ENCODE data around the gene LCN6.
"Not testable (repeated sequence)": the region's sequence is repeated elsewhere in the genome, so short reads cannot be mapped to it uniquely, and the experiment has no call there.

LCN6 gene

GRCh38 chr9:136724772-136725171, 23.6 kb downstream of the LCN6 start:
- no peak for DNase-seq (ENCODE audit: low spot score)

- no peak for DNase-seq (ENCODE audit: low spot score)
Observed at GRCh38 chr9:136723989-136724388, 24.3 kb downstream of the LCN6 start.

- no peak for DNase-seq (ENCODE audit: low spot score)
Observed at GRCh38 chr9:136723362-136723976, 24.9 kb downstream of the LCN6 start.

- no peak for DNase-seq (ENCODE audit: low spot score)
Observed at GRCh38 chr9:136722969-136723356, 25.4 kb downstream of the LCN6 start.

- DNase-seq (ENCODE audit: low spot score): no peak
Observed at GRCh38 chr9:136722093-136722968, 26.0 kb downstream of the LCN6 start.

- no peak for DNase-seq (ENCODE audit: low spot score)
Observed at GRCh38 chr9:136721339-136722092, 26.8 kb downstream of the LCN6 start.

GRCh38 chr9:136720898-136721338, 27.4 kb downstream of the LCN6 start:
- no peak for DNase-seq (ENCODE audit: low spot score)

GRCh38 chr9:136720251-136720897, 28.0 kb downstream of the LCN6 start:
- DNase-seq (ENCODE audit: low spot score): no peak

- DNase-seq (ENCODE audit: low spot score): no peak
Observed at GRCh38 chr9:136719195-136719880, 29.0 kb downstream of the LCN6 start.

GRCh38 chr9:136718345-136719194, 29.8 kb downstream of the LCN6 start:
- DNase-seq (ENCODE audit: low spot score): no peak

- DNase-seq (ENCODE audit: low spot score): no peak
Observed at GRCh38 chr9:136717399-136717798, 30.9 kb downstream of the LCN6 start.

- no peak for DNase-seq (ENCODE audit: low spot score)
Observed at GRCh38 chr9:136714893-136715274, 33.4 kb downstream of the LCN6 start.

- no peak for DNase-seq (ENCODE audit: low spot score)
Observed at GRCh38 chr9:136714096-136714892, 34.0 kb downstream of the LCN6 start.

GRCh38 chr9:136713550-136713949, 34.8 kb downstream of the LCN6 start:
- no peak for DNase-seq (ENCODE audit: low spot score)

GRCh38 chr9:136712690-136713544, 35.4 kb downstream of the LCN6 start:
- DNase-seq (ENCODE audit: low spot score): no peak

GRCh38 chr9:136711751-136712689, 36.3 kb downstream of the LCN6 start, which contains the start of gene DIPK1B:
Gene DIPK1B, plus strand, starts transcription at chr9:136712572. Its CDS starts 94 bp downstream, at chr9:136712666.
- no peak for DNase-seq (ENCODE audit: low spot score)

GRCh38 chr9:136711219-136711648, 37.1 kb downstream of the LCN6 start:
- DNase-seq (ENCODE audit: low spot score): not testable (repeated sequence)

- no peak for DNase-seq (ENCODE audit: low spot score)
Observed at GRCh38 chr9:136710543-136710942, 37.8 kb downstream of the LCN6 start.
